ENCODE results near the gene SOS1.

The SOS1 gene

GRCh38 chr2:39068299-39069135, 52.3 kb downstream of the SOS1 start:
- Histone ChIP-seq H3K4me2 (ENCODE audit: low read length) (no peak overlapping the region), H3K79me2 (ENCODE audit: control insufficient read depth, low read length) (peaks cover 51% of the 10 kb centered on the region), H3K9me3 (ENCODE audit: control insufficient read depth, insufficient read depth, low read length) (no peaks in the 10 kb centered on the region), H3K4me1 (ENCODE audit: control insufficient read depth, low read length) (no peaks in the 10 kb centered on the region), H3K4me3 (ENCODE audit: low read length) (no peak overlapping the region), H3F3A (ENCODE audit: control insufficient read depth, insufficient read depth) (0 out of 2 replicates have a peak, but pooled peaks cover 6% of the 10 kb centered on the region), H4K20me1 (ENCODE audit: control insufficient read depth, insufficient read depth, low read depth, low read length) (no peaks in the 10 kb centered on the region; the same call in 1 of the 2 replicates), H3K9me2 (replicated peaks; ENCODE audit: control insufficient read depth, low read length) (no peaks in the 10 kb centered on the region), H3K27me3 (ENCODE audit: control insufficient read depth, low read length) (no peaks in the 10 kb centered on the region), H3K27ac (ENCODE audit: low read depth, low read length) (no peak overlapping the region), H3K36me3 (ENCODE audit: control insufficient read depth, low read length) (peaks cover 24% of the 10 kb centered on the region)
- no peak for TF ChIP-seq EZH2phosphoT487 (IDR thresholded peaks at IDR 0.05; ENCODE audit: borderline replicate concordance, low read length)
- TF ChIP-seq, protein P1, sequence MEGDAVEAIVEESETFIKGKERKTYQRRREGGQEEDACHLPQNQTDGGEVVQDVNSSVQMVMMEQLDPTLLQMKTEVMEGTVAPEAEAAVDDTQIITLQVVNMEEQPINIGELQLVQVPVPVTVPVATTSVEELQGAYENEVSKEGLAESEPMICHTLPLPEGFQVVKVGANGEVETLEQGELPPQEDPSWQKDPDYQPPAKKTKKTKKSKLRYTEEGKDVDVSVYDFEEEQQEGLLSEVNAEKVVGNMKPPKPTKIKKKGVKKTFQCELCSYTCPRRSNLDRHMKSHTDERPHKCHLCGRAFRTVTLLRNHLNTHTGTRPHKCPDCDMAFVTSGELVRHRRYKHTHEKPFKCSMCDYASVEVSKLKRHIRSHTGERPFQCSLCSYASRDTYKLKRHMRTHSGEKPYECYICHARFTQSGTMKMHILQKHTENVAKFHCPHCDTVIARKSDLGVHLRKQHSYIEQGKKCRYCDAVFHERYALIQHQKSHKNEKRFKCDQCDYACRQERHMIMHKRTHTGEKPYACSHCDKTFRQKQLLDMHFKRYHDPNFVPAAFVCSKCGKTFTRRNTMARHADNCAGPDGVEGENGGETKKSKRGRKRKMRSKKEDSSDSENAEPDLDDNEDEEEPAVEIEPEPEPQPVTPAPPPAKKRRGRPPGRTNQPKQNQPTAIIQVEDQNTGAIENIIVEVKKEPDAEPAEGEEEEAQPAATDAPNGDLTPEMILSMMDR (IDR thresholded peaks at IDR 0.05; ENCODE audit: low read depth, low read length, poor library complexity, severe bottlenecking): no peak

DNA sequence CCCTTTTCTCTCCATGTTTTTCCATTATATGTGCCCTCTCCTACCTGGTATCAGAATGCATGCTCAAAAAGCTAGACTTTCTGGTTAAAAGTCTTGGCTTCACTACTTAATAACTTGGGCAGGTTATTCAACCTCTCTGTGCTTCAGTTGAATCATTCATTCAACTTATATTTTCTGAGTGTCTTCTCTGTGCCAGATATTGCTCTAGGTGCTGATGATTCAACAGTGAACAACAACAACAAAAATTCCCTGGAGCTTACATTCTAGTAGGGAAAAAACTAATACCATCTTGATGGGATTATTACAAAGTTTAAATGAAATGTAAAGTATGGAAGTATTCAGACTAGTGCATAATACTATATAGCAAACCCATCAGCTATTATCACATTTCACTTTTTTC, 55.2 kb downstream of the SOS1 start:
- H3K79me2 ChIP-seq (ENCODE audit: control insufficient read depth, low read length): peaks cover 29% of the 10 kb centered on the region
- H3K4me2 ChIP-seq (ENCODE audit: low read length): no peak overlapping the region
- peaks cover 24% of the 10 kb centered on the region for H3K36me3 ChIP-seq (ENCODE audit: control insufficient read depth, low read length)
- H3K9me2 ChIP-seq (replicated peaks; ENCODE audit: control insufficient read depth, low read length): no peaks in the 10 kb centered on the region
- no peak overlapping the region for H3K27ac ChIP-seq (ENCODE audit: low read depth, low read length)
- no peak overlapping the region for H3K4me3 ChIP-seq (ENCODE audit: low read length)
- TF ChIP-seq EZH2phosphoT487 (IDR thresholded peaks at IDR 0.05; ENCODE audit: borderline replicate concordance, low read length): no peak
- TF ChIP-seq, protein P1 (IDR thresholded peaks at IDR 0.05; ENCODE audit: low read depth, low read length, poor library complexity, severe bottlenecking): no peak
- no peaks in the 10 kb centered on the region for H3K9me3 ChIP-seq (ENCODE audit: control insufficient read depth, insufficient read depth, low read length)
- no peaks in the 10 kb centered on the region for H3K4me1 ChIP-seq (ENCODE audit: control insufficient read depth, low read length)
- no peaks in the 10 kb centered on the region for H4K20me1 ChIP-seq (ENCODE audit: control insufficient read depth, insufficient read depth, low read depth, low read length)
- H3K27me3 ChIP-seq (ENCODE audit: control insufficient read depth, low read length): no peaks in the 10 kb centered on the region
- H3F3A ChIP-seq (ENCODE audit: control insufficient read depth, insufficient read depth): peaks cover 10% of the 10 kb centered on the region

- no peaks in the 10 kb centered on the region for H4K20me1 ChIP-seq (ENCODE audit: control insufficient read depth, insufficient read depth, low read depth, low read length)
- peaks cover 27% of the 10 kb centered on the region for H3K36me3 ChIP-seq (ENCODE audit: control insufficient read depth, low read length)
- no peaks in the 10 kb centered on the region for H3K9me3 ChIP-seq (ENCODE audit: control insufficient read depth, insufficient read depth, low read length)
- H3F3A ChIP-seq (ENCODE audit: control insufficient read depth, insufficient read depth): peaks cover 21% of the 10 kb centered on the region
- no peaks in the 10 kb centered on the region for H3K9me2 ChIP-seq (replicated peaks; ENCODE audit: control insufficient read depth, low read length)
- H3K4me2 ChIP-seq (ENCODE audit: low read length): no peak overlapping the region
- H3K27ac ChIP-seq (ENCODE audit: low read depth, low read length): no peak overlapping the region
- peaks cover 22% of the 10 kb centered on the region for H3K79me2 ChIP-seq (ENCODE audit: control insufficient read depth, low read length)
- H3K4me3 ChIP-seq (ENCODE audit: low read length): no peak overlapping the region
- peaks cover 7% of the 10 kb centered on the region for H3K4me1 ChIP-seq (ENCODE audit: control insufficient read depth, low read length)
- no peak for TF ChIP-seq EZH2phosphoT487 (IDR thresholded peaks at IDR 0.05; ENCODE audit: borderline replicate concordance, low read length)
- TF ChIP-seq, protein P1 (IDR thresholded peaks at IDR 0.05; ENCODE audit: low read depth, low read length, poor library complexity, severe bottlenecking): no peak
- H3K27me3 ChIP-seq (ENCODE audit: control insufficient read depth, low read length): no peaks in the 10 kb centered on the region
Measured at GRCh38 chr2:39062320-39062719, 58.5 kb downstream of the SOS1 start.
